Heart left ventricle (tissue), 13 donors: ENCODE data around the gene U2AF1L4.

Experiments used
- POLR2A ChIP-seq, 2 donors: fragments of 450-650 bp; IDR thresholded peaks; one replicate each; pipeline ENCODE4 v1.6.1; 2017; ENCODE audit warnings: antibody characterized with exemption in 2 of 2, mild to moderate bottlenecking in 2 of 2, moderate library complexity in 2 of 2
- TF ChIP-seq, protein P1 (sequence below), 12 donors: fragments of 200-600 bp; sonication (generic) in 4 of 12; IDR thresholded peaks; one replicate each; pipeline versions ENCODE4 v1.5.0 to v1.8.0; 2018 to 2022; ENCODE audit warnings: antibody characterized with exemption in 12 of 12, mild to moderate bottlenecking in 5 of 12
- donor health status: ischemic (EF 13 %, LVEDD 7.1; RV severe dilation, severe dysfunction).
- donor health status: DM: no; HTN: yes; CAD: no.
- donor health status: DM: no; HTN: no; CAD: no.
- donor health status: ischemic (EF 25% LVEDD 6.9; RV normal size, moderate dysfunction).
- donor health status: ischemic (EF 25% LVEDD 5.7; RV mildly dilated, moderate dysfunction).
- donor health status: ischemic (EF 35%, LVEDD 5.7; RV mildly dilated, moderate dysfunction).
- donor health status: nonischemic (EF 11% LVEDD 7.7; RV severe dilation, severe dysfunction).
- donor health status: DM: yes; HTN: yes; CAD: no.
- donor health status: PGD.
- donor health status: ischemic (EF 29% LVEDD 5.4; RV normal size, mild dysfunction).
- donor health status: nonischemic (EF 23%, LVEDD 6.1; RV moderate dilation, normal function).

DNA sequence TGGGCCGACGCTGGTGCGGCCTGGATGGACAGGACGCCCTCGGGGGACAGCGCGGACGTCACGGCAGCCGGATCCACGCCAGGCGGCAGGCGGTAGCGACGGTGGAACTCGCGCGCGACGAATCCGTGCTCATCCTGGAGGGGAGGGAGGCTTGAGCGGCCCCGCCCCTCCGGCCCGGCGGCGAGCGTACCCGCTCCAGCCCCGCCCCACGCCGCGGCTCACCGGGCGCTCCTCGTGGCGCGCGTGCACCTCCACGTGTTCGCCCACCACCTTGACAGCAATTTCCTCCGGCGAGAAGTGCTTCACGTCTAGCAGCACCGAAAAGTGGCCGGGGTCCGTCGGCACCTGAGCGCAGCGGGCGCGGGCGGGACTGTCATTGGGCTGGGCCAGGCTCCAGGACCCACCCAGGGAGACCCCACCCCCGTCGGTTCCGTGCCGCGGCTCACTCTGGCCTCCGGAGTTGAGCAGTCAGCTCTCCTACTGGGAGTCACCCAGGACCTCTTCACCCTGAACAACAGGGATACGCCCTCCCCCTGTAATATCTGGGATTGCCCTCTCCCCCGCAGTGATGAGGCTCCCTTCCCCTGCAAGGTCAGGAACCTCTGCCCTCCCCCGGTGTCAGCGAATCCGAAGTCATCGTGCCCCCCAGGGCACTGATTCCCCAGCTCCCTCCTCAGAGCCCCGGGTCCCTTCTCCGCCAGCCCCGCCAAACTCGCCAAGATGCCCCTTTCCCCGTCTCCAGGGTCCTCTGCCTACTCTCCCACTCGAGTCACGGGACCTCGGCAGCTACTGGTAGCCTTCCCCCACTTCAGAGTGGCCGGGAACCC lies 10.5 kb upstream of the U2AF1L4 start:
- TF ChIP-seq, protein P1, sequence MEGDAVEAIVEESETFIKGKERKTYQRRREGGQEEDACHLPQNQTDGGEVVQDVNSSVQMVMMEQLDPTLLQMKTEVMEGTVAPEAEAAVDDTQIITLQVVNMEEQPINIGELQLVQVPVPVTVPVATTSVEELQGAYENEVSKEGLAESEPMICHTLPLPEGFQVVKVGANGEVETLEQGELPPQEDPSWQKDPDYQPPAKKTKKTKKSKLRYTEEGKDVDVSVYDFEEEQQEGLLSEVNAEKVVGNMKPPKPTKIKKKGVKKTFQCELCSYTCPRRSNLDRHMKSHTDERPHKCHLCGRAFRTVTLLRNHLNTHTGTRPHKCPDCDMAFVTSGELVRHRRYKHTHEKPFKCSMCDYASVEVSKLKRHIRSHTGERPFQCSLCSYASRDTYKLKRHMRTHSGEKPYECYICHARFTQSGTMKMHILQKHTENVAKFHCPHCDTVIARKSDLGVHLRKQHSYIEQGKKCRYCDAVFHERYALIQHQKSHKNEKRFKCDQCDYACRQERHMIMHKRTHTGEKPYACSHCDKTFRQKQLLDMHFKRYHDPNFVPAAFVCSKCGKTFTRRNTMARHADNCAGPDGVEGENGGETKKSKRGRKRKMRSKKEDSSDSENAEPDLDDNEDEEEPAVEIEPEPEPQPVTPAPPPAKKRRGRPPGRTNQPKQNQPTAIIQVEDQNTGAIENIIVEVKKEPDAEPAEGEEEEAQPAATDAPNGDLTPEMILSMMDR (IDR thresholded peaks at IDR 0.05): no peak
- peak in 1 of 2 donors; percentile 48 for TF ChIP-seq POLR2A (IDR thresholded peaks at IDR 0.05)
